AG10803 (cell line): ENCODE data around the gene CASP3.
"Not testable (repeated sequence)": the region's sequence is repeated elsewhere in the genome, so short reads cannot be mapped to it uniquely, and the experiment has no call there.

Experiments
- DNase-seq: peaks from one replicate; pipeline ENCODE4 v3.0.0; 2010; ENCODE audit warnings: low read depth
- H3K4me3 ChIP-seq: 2 replicates; pipeline ENCODE4 v1.5.1; 2011; ENCODE audit warnings: mild to moderate bottlenecking, low read length, control low read depth
- TF ChIP-seq, protein P1 (sequence below): conservative IDR thresholded peaks from 2 replicates; pipeline ENCODE4 v1.5.1; 2011; ENCODE audit warnings: mild to moderate bottlenecking, low read length, control low read depth, inconsistent platforms

Gene CASP3

DNA sequence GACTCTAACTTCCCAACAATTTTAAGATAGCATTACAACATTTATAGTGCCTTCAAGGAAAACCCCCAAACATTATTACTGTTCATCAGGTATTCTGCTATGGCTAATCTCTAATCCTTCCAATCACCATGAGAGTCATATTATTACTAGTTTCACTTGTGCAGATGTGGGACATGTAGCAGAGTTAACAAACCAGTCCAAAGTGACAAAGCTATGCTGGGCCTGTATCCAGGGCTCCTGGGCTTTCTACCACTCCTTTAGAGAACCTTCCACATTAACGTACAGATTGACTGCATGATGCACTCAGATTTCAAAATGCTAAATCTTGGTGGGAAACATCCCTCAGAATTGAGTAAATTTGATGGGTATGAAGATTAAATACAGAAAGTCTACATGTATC is 16.4 kb downstream of the CASP3 start:
- no peak overlapping the region for H3K4me3 ChIP-seq
- TF ChIP-seq, protein P1, sequence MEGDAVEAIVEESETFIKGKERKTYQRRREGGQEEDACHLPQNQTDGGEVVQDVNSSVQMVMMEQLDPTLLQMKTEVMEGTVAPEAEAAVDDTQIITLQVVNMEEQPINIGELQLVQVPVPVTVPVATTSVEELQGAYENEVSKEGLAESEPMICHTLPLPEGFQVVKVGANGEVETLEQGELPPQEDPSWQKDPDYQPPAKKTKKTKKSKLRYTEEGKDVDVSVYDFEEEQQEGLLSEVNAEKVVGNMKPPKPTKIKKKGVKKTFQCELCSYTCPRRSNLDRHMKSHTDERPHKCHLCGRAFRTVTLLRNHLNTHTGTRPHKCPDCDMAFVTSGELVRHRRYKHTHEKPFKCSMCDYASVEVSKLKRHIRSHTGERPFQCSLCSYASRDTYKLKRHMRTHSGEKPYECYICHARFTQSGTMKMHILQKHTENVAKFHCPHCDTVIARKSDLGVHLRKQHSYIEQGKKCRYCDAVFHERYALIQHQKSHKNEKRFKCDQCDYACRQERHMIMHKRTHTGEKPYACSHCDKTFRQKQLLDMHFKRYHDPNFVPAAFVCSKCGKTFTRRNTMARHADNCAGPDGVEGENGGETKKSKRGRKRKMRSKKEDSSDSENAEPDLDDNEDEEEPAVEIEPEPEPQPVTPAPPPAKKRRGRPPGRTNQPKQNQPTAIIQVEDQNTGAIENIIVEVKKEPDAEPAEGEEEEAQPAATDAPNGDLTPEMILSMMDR, result no peak
- no peak for DNase-seq

DNA sequence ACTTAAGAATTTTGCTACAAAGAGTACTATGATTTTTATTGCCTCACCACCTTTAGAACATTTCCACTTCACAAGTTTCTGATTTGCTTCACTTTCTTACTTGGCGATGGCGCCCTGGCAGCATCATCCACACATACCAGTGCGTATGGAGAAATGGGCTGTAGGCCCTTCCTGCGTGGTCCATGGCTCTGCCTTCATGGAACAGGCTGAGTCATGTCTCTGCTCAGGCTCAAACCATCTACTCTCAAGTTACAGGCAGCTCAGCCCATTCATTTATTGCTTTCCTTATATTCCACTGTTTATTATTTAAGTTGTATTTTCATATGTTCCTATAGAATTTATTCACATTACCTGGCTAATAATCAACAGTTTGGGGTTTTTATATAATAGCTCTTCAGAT is 21.1 kb downstream of the CASP3 start:
- H3K4me3 ChIP-seq, result no peak overlapping the region
- TF ChIP-seq, protein P1, result no peak
- DNase-seq, result no peak

DNA sequence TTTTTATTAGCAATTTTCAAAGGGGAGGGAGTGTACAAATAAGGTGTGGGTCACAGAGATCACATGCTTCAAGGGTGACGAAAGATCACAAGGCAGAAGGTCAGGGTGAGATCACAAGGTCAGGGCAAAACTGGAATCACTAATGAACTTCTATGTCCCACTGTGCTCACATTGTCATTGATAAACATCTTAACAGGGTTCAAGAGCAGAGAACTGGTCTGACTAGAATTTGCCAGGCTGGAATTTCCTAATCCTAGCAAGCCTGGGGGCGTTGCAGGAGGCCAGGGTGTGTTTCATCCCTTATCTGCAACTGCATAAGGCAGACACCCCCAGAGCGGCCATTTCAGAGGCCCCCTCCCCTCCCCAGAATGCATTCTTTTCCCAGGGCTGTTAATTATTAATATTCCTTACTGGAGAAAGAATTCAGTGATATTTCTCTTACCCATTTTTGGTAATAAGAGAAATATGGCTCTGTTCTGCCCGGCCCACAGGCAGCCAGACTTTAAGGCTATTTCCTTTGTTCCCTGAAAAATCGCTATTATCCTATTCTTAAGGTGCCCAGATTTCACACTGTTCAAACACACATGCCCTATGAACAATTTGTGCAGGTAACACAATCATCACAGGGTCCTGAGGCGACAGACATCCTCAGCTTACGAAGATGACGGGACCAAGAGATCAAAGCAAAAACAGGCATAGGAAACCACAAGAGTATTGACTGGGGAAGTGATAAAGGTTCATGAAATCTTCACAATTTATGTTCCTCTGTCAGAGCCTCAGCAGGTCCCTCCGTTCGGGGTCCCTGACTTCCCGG is 23.3 kb downstream of the CASP3 start:
- DNase-seq, H3K4me3 ChIP-seq: not testable (repeated sequence)

DNA sequence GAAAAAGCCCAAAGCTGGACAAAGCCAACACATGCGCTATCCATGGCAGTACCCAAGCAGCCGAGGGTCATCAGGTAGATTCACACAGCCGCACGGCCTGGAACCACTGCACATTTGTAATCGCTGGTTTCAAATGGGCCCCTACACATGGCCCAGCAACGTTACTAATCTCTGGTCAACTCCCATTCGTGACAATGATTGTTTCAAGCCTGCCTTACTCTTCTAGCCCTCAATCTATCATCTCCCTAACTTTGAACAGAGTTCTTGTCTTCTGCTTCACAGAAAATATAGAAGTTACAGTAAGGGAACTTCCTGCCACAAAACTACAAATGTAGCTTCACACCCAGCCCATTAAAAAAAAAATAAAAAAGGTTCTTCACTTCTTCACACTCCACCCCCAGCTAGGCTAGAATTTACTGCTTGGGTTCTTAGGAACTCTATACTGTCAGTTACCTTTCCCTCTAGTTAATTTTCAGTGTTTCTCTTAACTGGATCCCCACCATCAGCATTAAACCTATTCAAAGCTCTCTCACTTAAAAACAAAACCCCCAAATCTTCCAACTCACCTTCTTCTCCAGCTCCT is 24.2 kb downstream of the CASP3 start:
- no peak overlapping the region for H3K4me3 ChIP-seq
- TF ChIP-seq, protein P1, result no peak
- no peak for DNase-seq

- DNase-seq, H3K4me3 ChIP-seq: not testable (repeated sequence)
These were observed 24.7 kb downstream of the CASP3 start for GRCh38 chr4:184624504-184624903.

DNA sequence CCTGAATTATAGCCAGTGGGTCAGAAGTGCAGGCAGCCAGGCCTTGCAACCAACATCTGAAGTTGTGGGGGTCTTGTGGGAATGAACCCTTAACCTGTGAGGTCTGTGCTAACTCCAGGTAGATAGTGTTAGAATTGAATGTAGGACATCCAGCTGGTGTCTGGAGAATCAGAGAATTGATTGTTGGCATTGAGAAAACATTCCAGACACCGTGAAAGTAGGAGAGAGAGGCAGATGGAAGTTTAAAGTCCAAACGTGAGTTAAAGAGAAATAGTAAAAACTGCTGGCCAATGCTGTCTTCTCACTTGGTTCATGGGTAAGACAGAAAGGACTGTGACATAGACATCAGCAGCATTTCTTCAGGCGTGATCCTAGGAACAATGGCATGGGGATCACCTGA is 27.7 kb downstream of the CASP3 start:
- no peak overlapping the region for H3K4me3 ChIP-seq
- TF ChIP-seq, protein P1, result no peak
- DNase-seq, result no peak

DNA sequence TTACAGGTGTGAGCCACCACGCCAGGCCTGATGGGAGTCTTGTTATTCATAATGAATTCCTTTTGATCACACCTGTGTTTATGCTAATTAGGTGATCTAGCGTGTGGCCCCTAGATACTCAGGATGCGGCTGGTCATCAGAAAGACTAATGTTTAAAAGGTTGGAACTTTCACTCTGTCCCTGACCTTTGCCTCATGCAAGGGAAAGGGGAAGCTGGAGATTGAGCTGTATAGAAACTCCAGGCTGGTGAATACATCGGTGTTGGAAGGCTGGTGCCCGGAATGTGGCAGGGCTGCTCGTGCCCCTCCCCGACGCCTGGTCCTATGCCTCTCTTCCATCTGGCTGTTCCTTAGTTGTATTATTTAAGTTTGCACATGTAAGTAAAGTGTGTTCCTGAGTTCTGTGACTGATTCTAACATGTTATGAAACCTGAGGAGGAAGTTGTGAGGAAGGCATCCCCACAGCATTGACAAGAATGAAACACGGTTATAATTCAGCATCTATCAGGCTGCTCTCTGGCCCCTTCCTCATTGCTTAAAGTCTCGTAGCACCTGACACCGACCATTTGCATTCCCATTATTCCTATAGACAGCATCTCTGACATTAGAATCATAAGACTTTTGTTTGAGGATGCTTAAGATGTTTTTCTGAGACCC is 28.9 kb downstream of the CASP3 start:
- no peak overlapping the region for H3K4me3 ChIP-seq
- no peak for DNase-seq
- TF ChIP-seq, protein P1, result no peak
